ENCODE data around the gene GPM6B.

GPM6B gene

DNA sequence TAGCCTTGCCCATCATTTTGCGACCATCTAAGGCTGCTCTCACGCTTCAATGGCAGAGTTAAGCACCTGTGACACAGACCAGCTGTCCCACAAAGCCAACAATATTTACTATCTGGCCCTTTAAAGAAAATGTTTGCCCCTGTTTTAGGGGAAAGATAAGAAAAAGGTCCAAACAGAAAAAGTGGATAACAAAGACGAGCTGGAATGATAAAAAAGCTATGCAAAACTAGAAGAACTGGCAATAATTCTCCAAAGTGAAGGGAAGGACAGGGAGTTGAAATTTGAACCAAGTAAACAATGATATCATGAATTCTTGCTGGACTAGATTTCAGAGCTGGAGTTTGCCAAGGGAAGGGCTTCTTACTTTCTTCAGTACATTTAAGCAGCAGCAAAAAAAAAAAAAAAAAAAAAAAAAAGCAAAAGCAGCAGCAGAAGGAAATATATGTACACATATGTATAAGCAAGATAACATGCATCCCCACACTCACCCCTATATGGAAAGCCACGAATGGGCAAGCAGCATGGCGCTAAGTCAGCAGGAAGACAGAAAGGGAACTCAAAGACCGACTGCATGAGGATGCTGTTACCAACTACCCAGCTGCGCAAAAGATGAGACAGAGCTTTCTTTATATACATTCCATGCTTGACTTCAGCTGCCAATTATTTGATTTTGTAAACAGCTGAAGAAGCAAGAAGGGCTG is 94.9 kb downstream of the GPM6B start:
- DNase-seq = no peak

DNA sequence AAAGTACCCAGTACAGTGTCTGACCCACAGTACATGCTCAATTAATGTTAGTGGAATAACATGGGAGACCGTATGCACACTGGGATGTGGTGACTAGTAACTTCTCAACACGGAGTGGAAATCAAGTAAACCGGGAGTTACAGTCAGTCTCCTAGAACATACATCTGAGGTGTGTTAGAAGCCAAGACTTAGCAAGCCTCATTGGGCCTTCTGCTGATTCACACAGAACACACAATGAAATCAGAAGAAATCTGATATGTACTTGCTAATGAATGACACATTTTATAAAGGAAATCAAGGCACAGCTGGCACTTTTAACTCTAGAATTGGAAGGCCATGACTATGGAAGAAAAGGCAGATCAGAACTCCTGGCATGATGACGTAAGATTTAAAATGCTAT is 95.5 kb downstream of the GPM6B start:
- peak; percentile 66 for DNase-seq
